NCI-H146 treated with DMSO at 0.1 percent for 48 hours (cell line): Measurements from ENCODE around the gene WNT6.

Experiments
- DNase-seq: peaks from one replicate; lab custom pipeline; 2025; ENCODE audit not compliant: unreplicated experiment; lab: John Stamatoyannopoulos, UW

The WNT6 gene

DNA sequence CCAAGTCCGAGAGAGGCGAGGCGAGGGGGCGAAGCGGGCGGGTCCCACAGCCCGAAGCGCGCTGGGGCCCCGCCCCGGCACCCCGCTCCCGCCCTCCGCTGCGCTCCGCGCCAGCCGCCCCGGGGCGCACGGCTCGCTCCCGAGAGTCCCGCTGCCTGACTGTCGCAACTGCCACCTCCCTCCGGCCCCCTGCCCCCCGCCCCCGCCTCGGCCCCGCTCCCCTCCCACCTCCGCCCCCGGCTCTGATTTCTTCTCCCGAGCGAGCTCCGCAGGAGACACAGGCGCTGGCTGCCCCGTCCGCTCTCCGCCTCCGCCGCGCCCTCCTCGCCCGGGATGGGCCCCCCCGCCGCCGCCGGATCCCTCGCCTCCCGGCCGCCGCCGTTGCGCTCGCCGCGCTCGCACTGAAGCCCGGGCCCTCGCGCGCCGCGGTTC lies at the start of gene WNT6:
Gene WNT6 (plus strand): TSS at position 250 of the 432 bp plus-strand sequence. CDS start 233 bp downstream, outside the sequence.
- no peak for DNase-seq

DNA sequence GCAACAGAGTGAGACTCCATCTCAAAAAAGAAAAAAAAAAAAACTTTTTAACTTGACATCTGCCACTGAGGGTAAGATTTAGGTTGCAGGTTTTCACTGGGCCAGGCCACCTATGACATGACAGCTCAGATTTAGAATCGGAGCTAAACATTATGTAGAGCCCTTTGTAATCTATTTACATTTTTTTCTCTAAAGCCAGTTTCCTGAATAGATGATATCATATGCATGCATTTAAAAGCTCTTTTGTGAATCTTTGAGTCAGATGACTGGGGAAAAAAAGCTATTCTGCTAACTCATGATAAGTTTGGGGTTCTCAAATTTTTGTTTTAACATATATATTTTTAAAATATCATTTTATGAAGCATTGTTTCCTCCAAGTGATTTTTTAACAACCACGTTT lies 49.3 kb upstream of the WNT6 start:
- DNase-seq, result no peak

DNA sequence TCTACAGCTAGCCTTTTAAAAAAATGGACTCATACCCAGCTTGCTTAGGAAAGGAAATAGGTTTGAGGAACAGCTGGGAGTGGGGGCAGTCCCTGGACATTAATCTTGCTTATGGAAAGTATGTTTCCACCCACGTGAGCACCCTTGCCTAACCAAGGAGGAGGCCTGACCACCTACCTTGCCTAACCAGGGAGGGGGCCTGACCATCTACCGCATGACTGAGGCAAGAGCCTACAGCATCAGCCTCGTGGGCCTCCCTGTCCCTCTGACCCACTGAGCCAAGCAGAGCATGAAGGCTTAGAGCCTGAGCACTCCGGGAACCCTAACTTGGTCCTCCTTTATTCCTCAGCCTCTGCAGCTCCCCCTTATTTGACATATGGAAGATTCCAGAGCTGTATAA lies 48.2 kb upstream of the WNT6 start:
- no peak for DNase-seq

DNA sequence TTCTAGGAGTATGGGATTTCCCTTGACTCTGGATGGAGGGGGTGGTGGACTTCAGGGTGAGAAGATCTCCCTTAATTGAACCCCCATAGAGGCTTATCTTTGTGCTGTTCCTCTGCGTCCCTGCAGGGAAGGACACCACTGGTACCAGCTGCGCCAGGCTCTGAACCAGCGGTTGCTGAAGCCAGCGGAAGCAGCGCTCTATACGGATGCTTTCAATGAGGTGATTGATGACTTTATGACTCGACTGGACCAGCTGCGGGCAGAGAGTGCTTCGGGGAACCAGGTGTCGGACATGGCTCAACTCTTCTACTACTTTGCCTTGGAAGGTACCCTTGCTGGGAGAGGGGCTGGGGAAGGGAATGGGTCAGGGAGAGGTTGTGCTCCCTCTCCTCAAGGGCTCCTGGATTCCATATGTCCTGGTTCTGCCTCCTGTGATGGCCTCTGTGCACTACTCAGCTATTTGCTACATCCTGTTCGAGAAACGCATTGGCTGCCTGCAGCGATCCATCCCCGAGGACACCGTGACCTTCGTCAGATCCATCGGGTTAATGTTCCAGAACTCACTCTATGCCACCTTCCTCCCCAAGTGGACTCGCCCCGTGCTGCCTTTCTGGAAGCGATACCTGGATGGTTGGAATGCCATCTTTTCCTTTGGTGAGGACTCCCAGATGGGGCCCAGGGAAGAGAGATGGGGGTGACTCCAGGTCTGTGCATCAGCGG lies 47.3 kb upstream of the WNT6 start:
- DNase-seq, result no peak

DNA sequence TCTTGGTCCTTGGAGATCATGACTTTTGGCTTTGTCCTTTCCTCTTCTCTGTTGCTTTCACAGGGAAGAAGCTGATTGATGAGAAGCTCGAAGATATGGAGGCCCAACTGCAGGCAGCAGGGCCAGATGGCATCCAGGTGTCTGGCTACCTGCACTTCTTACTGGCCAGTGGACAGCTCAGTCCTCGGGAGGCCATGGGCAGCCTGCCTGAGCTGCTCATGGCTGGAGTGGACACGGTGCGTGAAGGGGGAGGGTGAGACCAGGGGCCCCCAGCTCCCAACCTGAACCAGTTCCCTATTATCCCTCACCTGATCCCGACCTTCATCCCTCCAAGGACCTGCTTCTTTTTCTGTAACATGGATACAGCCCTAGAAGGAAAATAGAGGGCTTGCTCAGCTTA lies 46.7 kb upstream of the WNT6 start:
- no peak for DNase-seq

DNA sequence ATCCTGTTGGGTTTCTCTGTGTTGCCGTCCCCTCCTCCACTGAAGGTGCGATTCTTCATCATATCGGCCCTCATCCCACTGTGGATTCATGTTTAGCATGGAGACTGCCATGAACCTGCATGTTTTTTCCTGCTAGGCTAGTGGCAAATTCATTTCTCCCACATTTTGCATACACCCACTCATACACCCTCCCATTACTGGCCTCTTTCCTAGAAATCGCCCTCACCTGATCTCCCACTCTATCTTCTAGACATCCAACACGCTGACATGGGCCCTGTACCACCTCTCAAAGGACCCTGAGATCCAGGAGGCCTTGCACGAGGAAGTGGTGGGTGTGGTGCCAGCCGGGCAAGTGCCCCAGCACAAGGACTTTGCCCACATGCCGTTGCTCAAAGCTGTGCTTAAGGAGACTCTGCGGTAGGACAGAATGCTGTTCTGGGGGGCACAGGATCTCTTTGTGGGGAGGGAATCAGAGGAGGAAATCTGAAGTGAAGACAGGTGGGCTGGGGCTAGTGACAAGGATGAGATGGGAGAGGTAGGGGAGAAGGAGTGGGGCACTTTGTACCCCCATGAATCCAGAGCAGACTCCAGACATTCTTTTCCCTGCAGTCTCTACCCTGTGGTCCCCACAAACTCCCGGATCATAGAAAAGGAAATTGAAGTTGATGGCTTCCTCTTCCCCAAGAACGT lies 45.7 kb upstream of the WNT6 start:
- DNase-seq, result no peak

DNA sequence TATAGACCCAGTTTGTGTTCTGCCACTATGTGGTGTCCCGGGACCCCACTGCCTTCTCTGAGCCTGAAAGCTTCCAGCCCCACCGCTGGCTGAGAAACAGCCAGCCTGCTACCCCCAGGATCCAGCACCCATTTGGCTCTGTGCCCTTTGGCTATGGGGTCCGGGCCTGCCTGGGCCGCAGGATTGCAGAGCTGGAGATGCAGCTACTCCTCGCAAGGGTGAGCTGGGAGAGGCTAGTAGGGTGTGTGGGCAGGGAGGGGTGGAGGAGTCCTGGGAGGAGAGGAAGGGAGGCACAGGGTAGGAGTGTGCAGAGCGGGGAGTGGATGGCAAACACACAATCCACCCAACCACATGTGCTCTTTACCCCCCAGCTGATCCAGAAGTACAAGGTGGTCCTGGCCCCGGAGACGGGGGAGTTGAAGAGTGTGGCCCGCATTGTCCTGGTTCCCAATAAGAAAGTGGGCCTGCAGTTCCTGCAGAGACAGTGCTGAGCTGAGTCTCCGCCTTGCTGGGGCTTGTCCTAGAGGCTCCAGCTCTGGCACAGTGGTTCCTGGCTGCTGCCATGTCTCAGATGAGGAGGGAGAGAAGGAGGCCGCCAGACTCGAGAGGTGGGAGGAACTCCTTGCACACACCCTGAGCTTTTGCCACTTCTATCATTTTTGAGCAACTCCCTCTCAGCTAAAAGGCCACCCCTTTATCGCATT lies 44.9 kb upstream of the WNT6 start:
- DNase-seq, result no peak

DNA sequence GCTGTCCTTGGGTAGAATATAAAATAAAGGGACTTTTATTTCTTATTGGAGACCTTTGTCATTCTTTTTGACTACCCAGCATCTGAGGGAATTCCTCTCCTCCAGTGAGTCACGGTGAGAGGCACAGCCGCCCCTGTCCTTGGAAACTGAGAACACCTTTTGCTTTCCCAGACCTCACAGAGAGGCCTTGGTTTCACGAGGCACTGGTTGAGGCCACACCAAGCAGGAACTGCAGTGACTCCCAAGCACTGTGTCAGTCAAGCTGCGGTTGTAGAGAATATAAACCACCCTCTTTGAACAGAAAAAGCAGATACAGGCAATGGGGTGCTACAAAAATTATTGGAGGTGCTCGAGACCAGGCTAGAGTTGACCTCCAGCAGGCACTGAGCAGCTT lies 44.4 kb upstream of the WNT6 start:
- no peak for DNase-seq

DNA sequence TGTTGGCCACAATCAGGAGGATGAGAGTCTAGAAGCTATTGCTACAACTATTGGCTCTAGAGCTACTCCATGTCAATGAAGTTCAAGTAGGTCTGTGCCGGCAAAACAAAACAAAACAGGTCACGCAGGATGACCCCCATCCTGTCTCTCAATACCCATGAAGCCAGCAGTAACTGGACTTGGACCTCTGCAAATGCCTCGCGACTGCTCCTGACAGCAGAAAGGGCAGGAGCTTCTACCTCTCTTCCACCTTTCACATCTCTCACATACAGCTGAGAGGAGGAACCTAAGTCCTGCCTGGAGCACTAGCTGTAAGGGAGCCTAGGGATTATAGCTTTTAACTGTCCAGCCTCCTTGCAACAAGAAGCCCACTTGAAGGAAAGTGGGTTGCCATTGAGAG lies 44.0 kb upstream of the WNT6 start:
- no peak for DNase-seq

DNA sequence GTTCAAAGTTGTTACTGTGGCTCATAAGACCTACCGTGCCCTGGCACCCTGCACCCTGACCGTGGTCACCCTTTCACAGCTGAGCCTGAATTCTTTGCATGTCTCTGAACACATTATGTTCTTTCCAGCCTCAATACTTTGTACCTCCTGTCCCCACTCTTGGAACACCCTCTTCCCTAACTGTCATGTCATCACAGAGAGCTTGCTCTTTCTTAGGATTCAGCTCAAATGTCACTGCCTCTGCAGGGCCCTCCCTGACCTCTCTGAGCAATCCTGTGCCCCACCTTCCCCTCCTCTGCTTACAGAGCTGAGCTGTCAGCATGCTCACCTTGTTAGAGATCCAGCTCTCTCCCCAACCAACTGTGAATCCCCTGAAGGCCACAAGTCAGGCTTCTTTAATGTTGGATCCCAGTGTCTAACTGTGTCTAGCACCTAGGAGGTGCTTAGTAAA lies 43.0 kb upstream of the WNT6 start:
- no peak for DNase-seq

DNA sequence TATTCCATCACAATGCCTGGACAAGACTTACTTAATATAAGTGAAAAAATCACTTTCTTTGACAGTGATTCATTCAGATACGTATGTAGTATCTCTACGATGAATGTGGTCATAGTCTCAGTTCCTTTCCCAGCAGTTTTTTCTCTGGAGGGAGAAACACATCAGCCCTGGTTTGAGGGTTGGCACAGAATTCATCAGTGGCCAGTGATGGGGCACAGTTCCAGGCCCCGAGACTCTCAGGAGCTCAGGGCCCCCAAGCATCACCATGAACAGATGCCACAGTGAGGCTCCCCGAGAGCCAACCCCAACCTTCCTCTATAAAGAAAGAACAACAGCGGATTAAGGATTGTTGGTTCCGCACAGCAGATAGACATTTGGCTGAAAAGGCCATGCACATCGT lies 40.5 kb upstream of the WNT6 start:
- no peak for DNase-seq

DNA sequence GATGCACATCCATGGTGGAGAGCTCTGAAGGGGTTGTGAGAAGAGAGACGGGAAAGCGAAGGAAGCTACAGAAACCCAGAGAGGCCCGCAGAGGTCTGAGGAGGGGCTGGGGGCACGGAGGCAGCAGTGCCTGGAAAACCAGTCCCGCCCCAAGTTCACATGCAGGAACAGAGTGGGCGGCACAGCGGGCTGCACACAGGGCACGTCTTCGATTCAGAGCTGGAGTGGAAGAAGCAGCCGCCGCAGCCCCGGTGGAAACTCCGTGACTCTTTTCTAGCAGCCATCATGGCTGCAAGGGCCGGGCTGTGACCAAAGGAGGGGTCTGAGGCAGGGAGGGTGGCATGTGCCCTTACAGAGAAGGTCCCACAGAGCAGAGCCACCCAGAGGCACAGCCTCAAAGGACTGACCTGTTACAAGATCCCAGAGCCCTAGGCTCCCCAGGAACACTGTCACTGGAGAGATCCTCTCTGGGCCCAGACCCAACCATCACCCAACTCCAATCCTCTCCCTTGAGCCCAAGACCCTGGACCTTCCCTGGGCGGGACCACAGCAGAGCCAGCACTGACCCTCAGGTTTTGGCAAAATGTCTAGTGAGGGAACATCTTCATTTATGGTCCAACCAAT lies 38.7 kb upstream of the WNT6 start:
- no peak for DNase-seq

DNA sequence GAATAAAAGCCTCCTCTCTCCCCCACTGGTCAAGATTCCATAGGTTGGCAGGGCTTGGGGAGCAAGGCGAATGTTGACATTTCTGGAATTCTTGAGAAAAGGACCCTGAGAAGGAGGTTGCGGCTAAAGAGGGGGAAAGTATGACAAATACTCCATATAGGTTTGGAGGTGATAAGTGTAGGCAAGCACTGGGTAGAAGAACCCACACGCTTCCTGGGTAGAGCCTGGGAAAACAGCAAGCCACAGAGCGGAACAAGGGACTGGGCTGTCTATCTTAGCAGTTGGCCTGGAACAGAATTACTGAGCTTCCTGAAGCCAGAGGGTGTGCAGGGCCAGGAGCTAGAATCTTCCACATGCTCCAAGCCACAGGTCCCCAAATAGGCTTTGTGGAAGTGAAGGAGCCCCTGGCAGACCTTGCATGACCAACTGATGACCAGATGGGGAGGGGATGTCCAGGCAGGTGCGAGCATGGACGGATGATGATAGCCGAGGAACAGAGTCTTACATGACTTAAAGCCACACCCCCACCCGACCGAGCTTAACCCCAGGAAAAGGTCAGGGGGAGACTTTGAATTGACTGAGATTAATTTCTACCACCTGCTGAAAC lies 37.9 kb upstream of the WNT6 start:
- no peak for DNase-seq

DNA sequence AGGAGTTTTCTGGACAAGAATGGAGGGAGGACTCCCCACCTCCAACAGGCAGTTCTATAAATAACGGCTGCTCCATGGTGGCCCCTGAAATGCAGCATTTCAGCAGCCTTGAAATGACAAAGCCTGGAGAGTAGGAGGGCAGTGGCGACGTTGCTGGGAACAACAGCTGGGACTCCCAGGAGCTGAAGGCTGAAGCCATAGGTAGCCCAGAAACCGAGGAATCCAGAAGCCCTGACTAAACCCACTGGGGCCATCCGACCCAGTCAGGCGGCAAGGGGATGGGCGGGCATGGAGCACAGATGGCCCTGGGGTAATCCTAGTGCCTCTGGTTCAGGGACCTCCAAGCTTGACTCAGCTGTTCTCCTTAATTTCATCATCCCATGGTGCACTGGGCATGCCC lies 37.0 kb upstream of the WNT6 start:
- no peak for DNase-seq

DNA sequence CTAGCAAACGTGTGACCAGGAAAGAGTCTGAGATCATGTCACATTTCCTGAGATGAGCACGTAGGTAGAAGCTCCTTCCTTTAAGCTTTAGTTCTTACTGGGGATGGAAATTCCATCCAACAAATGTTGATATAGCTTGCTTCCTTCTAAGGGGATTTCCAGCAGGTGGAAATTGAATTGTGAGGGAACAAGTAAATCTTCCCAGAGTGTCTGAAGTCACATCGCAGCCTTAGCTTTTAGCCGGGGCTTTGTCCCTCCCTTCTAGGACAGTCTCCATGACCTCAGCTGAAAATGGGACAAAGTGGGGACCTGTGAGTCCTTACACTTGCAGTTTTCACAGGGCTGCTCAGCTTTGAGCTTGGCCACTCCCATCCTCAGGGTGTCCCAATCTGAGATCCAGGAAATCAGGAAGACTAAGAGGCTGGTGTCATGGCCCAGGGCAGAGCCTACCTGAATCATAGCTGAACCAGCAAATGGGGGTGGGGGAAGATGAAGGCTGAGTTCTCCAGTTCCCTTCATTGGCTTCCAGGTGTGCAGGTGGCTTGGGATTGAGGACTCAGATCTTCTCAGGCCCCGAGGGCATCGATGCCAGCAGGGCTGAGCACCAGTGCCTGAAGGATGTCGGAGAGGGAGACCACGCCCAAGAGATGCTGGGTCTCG lies 36.3 kb upstream of the WNT6 start:
- DNase-seq, result no peak

DNA sequence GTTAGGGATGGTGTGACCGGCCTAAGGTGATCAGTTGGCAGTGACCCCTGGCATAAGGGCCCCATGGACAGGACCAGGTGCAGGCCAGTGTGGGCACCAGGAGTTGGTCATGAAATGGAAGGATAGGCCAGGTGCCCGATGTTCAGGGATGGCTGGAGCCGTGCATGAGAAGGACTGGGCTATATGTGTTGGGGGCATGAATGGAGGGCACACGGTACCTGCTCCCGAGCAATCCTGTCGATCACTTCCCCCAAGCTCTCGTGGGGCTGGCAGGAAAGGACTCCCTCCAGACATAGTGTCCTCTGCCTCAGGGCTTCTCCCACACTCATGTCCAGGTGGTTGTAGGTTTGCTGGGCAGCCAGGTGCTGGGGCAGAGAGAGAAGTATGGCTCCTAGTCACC lies 35.6 kb upstream of the WNT6 start:
- DNase-seq, result no peak

DNA sequence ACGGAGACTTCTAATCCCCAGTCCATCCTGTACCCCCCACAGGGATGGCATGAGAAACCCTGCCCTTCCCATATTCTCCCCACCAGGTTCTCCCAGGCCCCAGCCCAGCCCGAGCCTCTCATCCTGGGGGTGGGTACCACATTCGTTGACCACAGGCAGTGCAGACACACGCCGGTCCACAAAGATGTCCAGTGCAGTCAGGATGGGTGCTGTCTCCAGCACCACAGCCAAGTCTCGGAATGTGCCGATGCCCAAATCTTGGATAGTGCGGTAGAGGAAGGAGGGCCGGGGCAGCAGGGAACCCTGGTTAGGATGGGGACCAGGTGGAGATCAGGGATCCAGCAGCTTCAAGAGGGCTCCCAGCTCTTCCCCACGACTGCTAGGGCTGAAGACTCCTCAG lies 32.8 kb upstream of the WNT6 start:
- DNase-seq, result no peak

DNA sequence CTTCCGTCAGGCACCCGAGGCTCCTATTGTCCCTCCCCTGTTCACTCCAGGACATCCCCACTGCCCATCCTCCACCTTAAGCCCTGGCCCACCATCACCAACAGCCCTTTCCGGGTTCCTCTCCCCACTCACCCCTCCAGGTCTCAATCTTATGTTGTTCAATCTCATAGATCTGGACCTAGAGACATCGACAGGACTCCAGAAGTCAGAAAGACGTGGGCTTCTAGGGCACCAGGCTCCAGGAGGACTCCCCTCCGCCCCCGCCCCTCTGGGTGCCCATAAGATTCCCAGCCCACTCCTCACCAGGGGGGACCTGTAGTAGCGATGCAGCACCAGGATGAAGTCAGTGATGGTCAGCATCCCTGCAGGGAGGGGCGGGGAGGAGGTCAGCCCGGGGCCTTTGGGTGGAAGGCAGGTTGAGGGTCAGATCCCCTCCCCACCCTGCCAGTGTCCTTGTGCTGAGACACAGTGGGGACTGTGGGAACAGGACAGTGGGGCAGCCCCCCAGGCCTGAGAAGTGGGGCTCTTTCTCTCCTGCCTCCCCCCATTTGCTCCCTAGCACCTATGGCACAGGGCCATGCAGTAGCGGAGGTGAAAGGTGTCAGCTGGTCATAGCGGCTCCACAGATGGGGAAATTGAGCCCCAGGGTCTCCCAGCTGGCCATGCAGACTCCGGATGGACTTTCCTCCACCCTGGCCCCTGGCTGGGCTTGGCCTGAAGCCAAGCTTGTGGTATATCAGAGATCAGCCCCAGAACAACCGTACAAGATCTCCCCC lies 31.7 kb upstream of the WNT6 start:
- no peak for DNase-seq

DNA sequence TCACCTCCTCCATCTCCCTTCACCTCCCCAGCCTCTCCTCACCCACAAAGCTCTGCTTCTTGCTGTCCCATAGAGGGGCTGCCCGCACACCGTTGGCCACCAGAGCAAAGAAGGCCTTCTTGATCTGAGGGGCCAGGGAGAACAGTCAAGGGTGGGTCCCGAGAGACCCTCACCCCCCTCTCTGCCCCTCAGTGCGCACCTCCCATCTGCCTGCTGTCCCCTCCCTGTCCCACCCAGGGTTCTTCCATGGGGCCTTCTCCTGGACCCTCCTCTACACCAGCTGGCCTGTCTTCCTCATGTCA lies 31.2 kb upstream of the WNT6 start:
- DNase-seq, result no peak

DNA sequence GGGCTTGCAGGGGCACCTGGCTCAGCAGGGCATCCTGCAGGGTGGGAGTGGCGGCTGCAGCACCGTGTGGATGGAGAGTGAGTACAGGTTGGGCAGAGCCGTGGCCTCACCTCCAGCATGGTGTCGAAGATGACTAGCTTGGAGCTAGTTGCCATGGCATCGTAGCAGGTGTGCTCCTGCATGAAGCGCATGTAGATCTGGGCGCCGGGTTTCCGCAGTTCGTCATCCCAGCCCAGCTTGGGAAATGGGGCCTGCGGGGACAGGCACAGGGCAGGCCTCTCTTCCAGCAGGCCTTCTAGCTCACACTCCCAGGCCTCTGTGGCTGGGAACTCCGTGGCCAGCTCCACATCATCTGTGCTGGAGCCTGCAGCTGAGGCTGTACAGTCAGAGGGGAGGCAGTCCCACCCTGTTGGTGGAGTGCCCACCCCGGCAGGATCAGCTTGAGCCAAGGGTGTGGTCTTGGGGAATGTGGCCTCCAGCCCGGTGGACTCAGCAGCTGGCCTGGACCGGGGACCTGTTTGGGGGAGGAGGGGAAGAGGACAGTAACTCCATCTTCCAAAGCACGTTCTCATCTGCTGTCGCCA lies 29.6 kb upstream of the WNT6 start:
- DNase-seq, result peak; percentile 34
